H1 (cell line): Measurements from ENCODE around the gene LSM10. TPM values are rescaled to one million over a fixed set of nuclear protein-coding genes. Genes with fewer than 3 reads are reported as not detected.

Source experiments
- ATF2 ChIP-seq: IDR thresholded peaks from 2 replicates; pipeline ENCODE4 v1.6.1; 2012; ENCODE audit warnings: low read length, inconsistent platforms
- CEBPB ChIP-seq: IDR thresholded peaks from 2 replicates; pipeline ENCODE4 v1.6.1; 2012; ENCODE audit warnings: low read depth, low read length
- CHD1 ChIP-seq: IDR thresholded peaks from 2 replicates; pipeline ENCODE4 v1.6.1; 2012; ENCODE audit warnings: low read depth, low read length, improper control_type of control experiment
- GTF2F1 ChIP-seq: IDR thresholded peaks from 2 replicates; pipeline ENCODE4 v1.6.1; 2012; ENCODE audit warnings: low read depth, low read length, improper control_type of control experiment, borderline replicate concordance
- SP2 ChIP-seq: IDR thresholded peaks from 2 replicates; pipeline ENCODE4 v1.6.1; 2012; ENCODE audit warnings: mild to moderate bottlenecking, low read length, inconsistent platforms
- polyA plus RNA-seq, 7 experiments: library from polyadenylated mRNA; depleted of rRNA in 3 of 7; stranded (reverse) in 5 of 7; unstranded in 2 of 7; fragments of >200 nt in 5 of 7; fragments of 200-250 nt in 2 of 7; gene quantifications; 1 replicate in 5 of 7; 2 replicates in 1 of 7; 4 replicates in 1 of 7; pipeline versions ENCODE4 v1.2.1 to v1.2.3, GENCODE V29; 2011 to 2013; ENCODE audit warnings: missing spikeins in 2 of 7, mixed read lengths in 2 of 7
- total RNA-seq: library from RNA; stranded (reverse); fragmentation: NEBNext Ultra II Directional; extraction: Animal tissue kit (Norgen Biotek cat#: 25700); gene quantifications from 2 replicates; pipeline ENCODE4 v1.2.1, GENCODE V29; 2021

LSM10 gene
- total and polyA plus RNA-seq, 2 of the 8 experiments (the other 6 are each of a cell fraction or from before 2014, with no cell fraction given), result 59.5 to 140 TPM

GRCh38 chr1:36433102-36433501, 35.4 kb upstream of the LSM10 start (continued):
- TF ChIP-seq ATF2 (no peak), GTF2F1 (no peak), CHD1 (no peak), CEBPB (no peak), SP2 (no peak)
- TF ChIP-seq, all 59 proteins: peak for 0
